Large intestine (tissue), 3 donors: Measurements from ENCODE around the gene CCL7. TPM values are rescaled to one million over a fixed set of nuclear protein-coding genes. Genes with fewer than 3 reads are reported as not detected.

ENCODE experiments used
- DNase-seq, 2 donors: peaks; one replicate each; pipeline versions ENCODE4 v3.0.0 to v3.0.0-alpha.2; 2013
- H3K27ac ChIP-seq: one replicate; pipeline ENCODE4 v1.5.1; 2013; ENCODE audit warnings: low read length
- H3K27me3 ChIP-seq: 2 replicates; pipeline ENCODE4 v1.6.1; 2013; ENCODE audit warnings: low read length; ENCODE audit not compliant: control insufficient read depth, insufficient read depth
- H3K36me3 ChIP-seq: 2 replicates; pipeline ENCODE4 v1.6.1; 2013; ENCODE audit warnings: low read length; ENCODE audit not compliant: control insufficient read depth, insufficient read depth
- H3K4me1 ChIP-seq: one replicate; pipeline ENCODE4 v1.6.1; 2013; ENCODE audit warnings: low read length; ENCODE audit not compliant: control insufficient read depth, insufficient read depth
- H3K4me3 ChIP-seq: one replicate; pipeline ENCODE4 v1.5.1; 2013; ENCODE audit warnings: low read length
- H3K9me3 ChIP-seq: one replicate; pipeline ENCODE4 v1.6.1; 2013; ENCODE audit warnings: mild to moderate bottlenecking, low read depth, low read length, moderate library complexity; ENCODE audit not compliant: control insufficient read depth
- WGBS: methylation state at CpG from one replicate; pipeline ENCODE4 v1.1.5; 2013; ENCODE audit warnings: low lambda C conversion rate; ENCODE audit not compliant: insufficient coverage; 5-methylcytosine and 5-hydroxymethylcytosine counted together
- polyA plus RNA-seq: library from polyadenylated mRNA; unstranded; fragments of 120-200 nt; gene quantifications from one replicate; pipeline ENCODE4 v1.2.1, GENCODE V29; 2013

The CCL7 gene
- polyA plus RNA-seq, 1 donor: not detected

GRCh38 chr17:34230342-34230741 is 39.7 kb upstream of the CCL7 start:
- Histone ChIP-seq H3K4me3 (no peak overlapping the region), H3K9me3 (no peaks in the 10 kb centered on the region), H3K27me3 (no peaks in the 10 kb centered on the region), H3K4me1 (peaks cover 15% of the 10 kb centered on the region), H3K27ac (no peak overlapping the region), H3K36me3 (no peaks in the 10 kb centered on the region)
- no peak for DNase-seq
- WGBS: no CpG with 5 or more reads among the region's 1 CpG

- no CpG with 5 or more reads among the region's 3 CpGs for WGBS
- Histone ChIP-seq H3K27ac (no peak overlapping the region), H3K4me3 (no peak overlapping the region), H3K9me3 (no peaks in the 10 kb centered on the region), H3K4me1 (peaks cover 21% of the 10 kb centered on the region), H3K36me3 (no peaks in the 10 kb centered on the region), H3K27me3 (no peaks in the 10 kb centered on the region)
- no peak for DNase-seq
Observed at GRCh38 chr17:34234616-34235015, 35.4 kb upstream of the CCL7 start.

- Histone ChIP-seq H3K9me3 (no peaks in the 10 kb centered on the region), H3K4me3 (no peak overlapping the region), H3K36me3 (no peaks in the 10 kb centered on the region), H3K27ac (peak overlapping the region; percentile 3), H3K4me1 (peaks cover 21% of the 10 kb centered on the region), H3K27me3 (no peaks in the 10 kb centered on the region)
- peak; percentile 58 to 73 for DNase-seq
- WGBS: no CpG with 5 or more reads among the region's 6 CpGs
Observed at GRCh38 chr17:34235389-34236028, 34.5 kb upstream of the CCL7 start.

- no peaks in the 10 kb centered on the region for H3K36me3 ChIP-seq
- no peak for DNase-seq
- no peak overlapping the region for H3K27ac ChIP-seq
- WGBS: no CpG with 5 or more reads among the region's 6 CpGs
- H3K4me1 ChIP-seq: peaks cover 21% of the 10 kb centered on the region
- H3K9me3 ChIP-seq: no peaks in the 10 kb centered on the region
- no peaks in the 10 kb centered on the region for H3K27me3 ChIP-seq
- no peak overlapping the region for H3K4me3 ChIP-seq
Observed at GRCh38 chr17:34236281-34236892, 33.6 kb upstream of the CCL7 start.

GRCh38 chr17:34237458-34237857 is 32.6 kb upstream of the CCL7 start:
- H3K27ac ChIP-seq: no peak overlapping the region
- no peak for DNase-seq
- H3K4me1 ChIP-seq: peaks cover 24% of the 10 kb centered on the region
- no CpG with 5 or more reads among the region's 3 CpGs for WGBS
- no peak overlapping the region for H3K4me3 ChIP-seq
- no peaks in the 10 kb centered on the region for H3K9me3 ChIP-seq
- H3K36me3 ChIP-seq: no peaks in the 10 kb centered on the region
- no peaks in the 10 kb centered on the region for H3K27me3 ChIP-seq

- WGBS: no CpG with 5 or more reads among the region's 4 CpGs
- H3K4me3 ChIP-seq: no peak overlapping the region
- no peak overlapping the region for H3K27ac ChIP-seq
- peak in 1 of 2 donors; percentile 32 for DNase-seq
- H3K36me3 ChIP-seq: no peaks in the 10 kb centered on the region
- H3K9me3 ChIP-seq: no peaks in the 10 kb centered on the region
- H3K27me3 ChIP-seq: no peaks in the 10 kb centered on the region
- peaks cover 7% of the 10 kb centered on the region for H3K4me1 ChIP-seq
Observed at GRCh38 chr17:34241062-34241461, 29.0 kb upstream of the CCL7 start.

GRCh38 chr17:34242587-34243363 is 27.2 kb upstream of the CCL7 start:
- 88% methylated on average over 2 of the region's 8 CpGs for WGBS
- H3K4me1 ChIP-seq: peaks cover 14% of the 10 kb centered on the region
- H3K27ac ChIP-seq: no peak overlapping the region
- no peak for DNase-seq
- H3K36me3 ChIP-seq: no peaks in the 10 kb centered on the region
- no peak overlapping the region for H3K4me3 ChIP-seq
- H3K9me3 ChIP-seq: no peaks in the 10 kb centered on the region
- no peaks in the 10 kb centered on the region for H3K27me3 ChIP-seq

GRCh38 chr17:34243364-34244320 is 26.4 kb upstream of the CCL7 start:
- 100% methylated on average over 1 of the region's 7 CpGs for WGBS

GRCh38 chr17:34245351-34245905 is 24.6 kb upstream of the CCL7 start:
- no peak overlapping the region for H3K27ac ChIP-seq
- no peak overlapping the region for H3K4me3 ChIP-seq
- no peaks in the 10 kb centered on the region for H3K9me3 ChIP-seq
- peaks cover 34% of the 10 kb centered on the region for H3K4me1 ChIP-seq
- DNase-seq: no peak
- no peaks in the 10 kb centered on the region for H3K27me3 ChIP-seq
- WGBS: 79% methylated on average over 2 of the region's 6 CpGs
- no peaks in the 10 kb centered on the region for H3K36me3 ChIP-seq

More at GRCh38 chr17:34243364-34244320, 26.4 kb upstream of the CCL7 start:
- H3K9me3 ChIP-seq: no peaks in the 10 kb centered on the region
- H3K4me1 ChIP-seq: peaks cover 20% of the 10 kb centered on the region
- no peak overlapping the region for H3K4me3 ChIP-seq
- no peak for DNase-seq
- no peaks in the 10 kb centered on the region for H3K27me3 ChIP-seq
- no peaks in the 10 kb centered on the region for H3K36me3 ChIP-seq
- H3K27ac ChIP-seq: no peak overlapping the region
